ENCODE measurements around the gene SLC27A2.

- TF ChIP-seq, protein P1, sequence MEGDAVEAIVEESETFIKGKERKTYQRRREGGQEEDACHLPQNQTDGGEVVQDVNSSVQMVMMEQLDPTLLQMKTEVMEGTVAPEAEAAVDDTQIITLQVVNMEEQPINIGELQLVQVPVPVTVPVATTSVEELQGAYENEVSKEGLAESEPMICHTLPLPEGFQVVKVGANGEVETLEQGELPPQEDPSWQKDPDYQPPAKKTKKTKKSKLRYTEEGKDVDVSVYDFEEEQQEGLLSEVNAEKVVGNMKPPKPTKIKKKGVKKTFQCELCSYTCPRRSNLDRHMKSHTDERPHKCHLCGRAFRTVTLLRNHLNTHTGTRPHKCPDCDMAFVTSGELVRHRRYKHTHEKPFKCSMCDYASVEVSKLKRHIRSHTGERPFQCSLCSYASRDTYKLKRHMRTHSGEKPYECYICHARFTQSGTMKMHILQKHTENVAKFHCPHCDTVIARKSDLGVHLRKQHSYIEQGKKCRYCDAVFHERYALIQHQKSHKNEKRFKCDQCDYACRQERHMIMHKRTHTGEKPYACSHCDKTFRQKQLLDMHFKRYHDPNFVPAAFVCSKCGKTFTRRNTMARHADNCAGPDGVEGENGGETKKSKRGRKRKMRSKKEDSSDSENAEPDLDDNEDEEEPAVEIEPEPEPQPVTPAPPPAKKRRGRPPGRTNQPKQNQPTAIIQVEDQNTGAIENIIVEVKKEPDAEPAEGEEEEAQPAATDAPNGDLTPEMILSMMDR (IDR thresholded peaks at IDR 0.05) = no peak
- no peak for TF ChIP-seq POLR2A (IDR thresholded peaks at IDR 0.05)
Measured at GRCh38 chr15:50244153-50244552, 62.2 kb downstream of the SLC27A2 start.
